Fibroblast of mammary gland (primary cell): ENCODE measurements around the gene LARGE1.

Source experiments
- DNase-seq: peaks from one replicate; pipeline ENCODE4 v3.0.0-alpha.2; 2010; ENCODE audit warnings: low read depth
- H3K4me3 ChIP-seq: 2 replicates; pipeline ENCODE4 v1.5.1; 2011; ENCODE audit warnings: low read depth, mild to moderate bottlenecking, low read length, moderate library complexity; ENCODE audit not compliant: control insufficient read depth
- TF ChIP-seq, protein P1 (sequence below): conservative IDR thresholded peaks from 2 replicates; pipeline ENCODE4 v1.5.1; 2011; ENCODE audit warnings: low read depth, low read length, inconsistent platforms; ENCODE audit not compliant: control insufficient read depth, insufficient read depth

LARGE1 gene

GRCh38 chr22:33842421-33843094 lies 77.7 kb downstream of the LARGE1 start:
- no peak overlapping the region for H3K4me3 ChIP-seq
- TF ChIP-seq, protein P1, sequence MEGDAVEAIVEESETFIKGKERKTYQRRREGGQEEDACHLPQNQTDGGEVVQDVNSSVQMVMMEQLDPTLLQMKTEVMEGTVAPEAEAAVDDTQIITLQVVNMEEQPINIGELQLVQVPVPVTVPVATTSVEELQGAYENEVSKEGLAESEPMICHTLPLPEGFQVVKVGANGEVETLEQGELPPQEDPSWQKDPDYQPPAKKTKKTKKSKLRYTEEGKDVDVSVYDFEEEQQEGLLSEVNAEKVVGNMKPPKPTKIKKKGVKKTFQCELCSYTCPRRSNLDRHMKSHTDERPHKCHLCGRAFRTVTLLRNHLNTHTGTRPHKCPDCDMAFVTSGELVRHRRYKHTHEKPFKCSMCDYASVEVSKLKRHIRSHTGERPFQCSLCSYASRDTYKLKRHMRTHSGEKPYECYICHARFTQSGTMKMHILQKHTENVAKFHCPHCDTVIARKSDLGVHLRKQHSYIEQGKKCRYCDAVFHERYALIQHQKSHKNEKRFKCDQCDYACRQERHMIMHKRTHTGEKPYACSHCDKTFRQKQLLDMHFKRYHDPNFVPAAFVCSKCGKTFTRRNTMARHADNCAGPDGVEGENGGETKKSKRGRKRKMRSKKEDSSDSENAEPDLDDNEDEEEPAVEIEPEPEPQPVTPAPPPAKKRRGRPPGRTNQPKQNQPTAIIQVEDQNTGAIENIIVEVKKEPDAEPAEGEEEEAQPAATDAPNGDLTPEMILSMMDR, result no peak
- DNase-seq, result no peak

GRCh38 chr22:33842006-33842354 lies 78.3 kb downstream of the LARGE1 start:
- TF ChIP-seq, protein P1, result no peak
- DNase-seq, result no peak
- no peak overlapping the region for H3K4me3 ChIP-seq

GRCh38 chr22:33841281-33842005 lies 78.8 kb downstream of the LARGE1 start:
- no peak for DNase-seq
- no peak overlapping the region for H3K4me3 ChIP-seq
- TF ChIP-seq, protein P1, result no peak

GRCh38 chr22:33838644-33839043 lies 81.6 kb downstream of the LARGE1 start:
- no peak for DNase-seq
- H3K4me3 ChIP-seq, result no peak overlapping the region
- TF ChIP-seq, protein P1, result no peak

- no peak overlapping the region for H3K4me3 ChIP-seq
- no peak for DNase-seq
- TF ChIP-seq, protein P1, result no peak
Observed at GRCh38 chr22:33837826-33838225, 82.5 kb downstream of the LARGE1 start.

DNA sequence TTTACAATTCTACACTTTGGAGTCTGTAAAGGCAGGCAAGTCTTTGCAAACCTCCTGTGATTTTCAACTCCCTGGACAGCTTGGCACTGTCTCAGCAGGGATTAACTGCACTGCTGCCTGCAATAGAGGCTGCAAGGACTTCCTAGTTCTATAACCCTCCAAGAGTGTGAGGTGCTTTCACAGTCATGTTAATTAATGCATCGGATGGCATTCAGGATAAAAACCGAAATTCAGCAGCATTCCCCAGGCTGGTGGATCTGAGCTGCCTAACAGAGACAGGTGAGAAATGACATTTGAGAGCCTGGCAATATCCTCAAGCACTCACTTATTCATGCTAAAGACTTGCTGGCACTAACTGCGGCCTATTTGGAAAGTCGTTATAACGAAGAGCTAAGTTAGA lies 85.0 kb downstream of the LARGE1 start:
- TF ChIP-seq, protein P1, result no peak
- DNase-seq, result no peak
- H3K4me3 ChIP-seq, result no peak overlapping the region
